ENCODE measurements around the gene PDE4D.
A peak's percentile ranks its signal among the peaks of the same experiment; 100 is the strongest.

PDE4D gene

GRCh38 chr5:59661954-59662615 lies 231.4 kb downstream of the PDE4D start:
- Histone ChIP-seq H3K4me1 (ENCODE audit: insufficient read depth, low read length) (peaks cover 38% of the 10 kb centered on the region), H3K27me3 (ENCODE audit: control insufficient read depth in 1 of 2, insufficient read depth in 2 of 2, low read length in 2 of 2) (no peaks in the 10 kb centered on the region), H3K9me3 (ENCODE audit: low read length) (no peaks in the 10 kb centered on the region), H3K4me3 (ENCODE audit: low read depth in 1 of 2, low read length in 2 of 2) (peak overlapping the region in 1 of 2 donors; percentile 36), H3K9ac (ENCODE audit: low read length) (no peak overlapping the region), H3K36me3 (ENCODE audit: insufficient read depth, low read length) (no peaks in the 10 kb centered on the region), H3K27ac (ENCODE audit: low read depth, low read length) (no peak overlapping the region)

- Histone ChIP-seq H3K4me3 (ENCODE audit: low read depth in 1 of 2, low read length in 2 of 2) (no peak overlapping the region), H3K4me1 (ENCODE audit: insufficient read depth, low read length) (peaks cover 40% of the 10 kb centered on the region), H3K36me3 (ENCODE audit: insufficient read depth, low read length) (no peaks in the 10 kb centered on the region), H3K9ac (ENCODE audit: low read length) (no peak overlapping the region), H3K9me3 (ENCODE audit: low read length) (no peaks in the 10 kb centered on the region), H3K27ac (ENCODE audit: low read depth, low read length) (no peak overlapping the region), H3K27me3 (ENCODE audit: control insufficient read depth in 1 of 2, insufficient read depth in 2 of 2, low read length in 2 of 2) (no peaks in the 10 kb centered on the region)
These were observed 232.2 kb downstream of the PDE4D start for GRCh38 chr5:59661311-59661710.

GRCh38 chr5:59660737-59661136 lies 232.8 kb downstream of the PDE4D start:
- H3K36me3 ChIP-seq (ENCODE audit: insufficient read depth, low read length) = no peaks in the 10 kb centered on the region
- H3K27ac ChIP-seq (ENCODE audit: low read depth, low read length) = no peak overlapping the region
- peaks cover 42% of the 10 kb centered on the region for H3K4me1 ChIP-seq (ENCODE audit: insufficient read depth, low read length)

GRCh38 chr5:59656351-59657254 lies 236.9 kb downstream of the PDE4D start:
- Histone ChIP-seq H3K27ac (ENCODE audit: low read depth, low read length) (no peak overlapping the region), H3K9me3 (ENCODE audit: low read length) (no peaks in the 10 kb centered on the region), H3K4me1 (ENCODE audit: insufficient read depth, low read length) (peaks cover 36% of the 10 kb centered on the region), H3K4me3 (ENCODE audit: low read depth in 1 of 2, low read length in 2 of 2) (no peak overlapping the region), H3K36me3 (ENCODE audit: insufficient read depth, low read length) (no peaks in the 10 kb centered on the region), H3K9ac (ENCODE audit: low read length) (no peak overlapping the region), H3K27me3 (ENCODE audit: control insufficient read depth in 1 of 2, insufficient read depth in 2 of 2, low read length in 2 of 2) (no peaks in the 10 kb centered on the region)

More at GRCh38 chr5:59660737-59661136, 232.8 kb downstream of the PDE4D start:
- Histone ChIP-seq H3K4me3 (ENCODE audit: low read depth in 1 of 2, low read length in 2 of 2) (no peak overlapping the region), H3K9ac (ENCODE audit: low read length) (no peak overlapping the region), H3K9me3 (ENCODE audit: low read length) (no peaks in the 10 kb centered on the region), H3K27me3 (ENCODE audit: control insufficient read depth in 1 of 2, insufficient read depth in 2 of 2, low read length in 2 of 2) (no peaks in the 10 kb centered on the region)

- Histone ChIP-seq H3K4me1 (ENCODE audit: insufficient read depth, low read length) (peaks cover 30% of the 10 kb centered on the region), H3K9me3 (ENCODE audit: low read length) (no peaks in the 10 kb centered on the region), H3K4me3 (ENCODE audit: low read depth in 1 of 2, low read length in 2 of 2) (no peak overlapping the region), H3K36me3 (ENCODE audit: insufficient read depth, low read length) (no peaks in the 10 kb centered on the region), H3K27ac (ENCODE audit: low read depth, low read length) (no peak overlapping the region), H3K9ac (ENCODE audit: low read length) (no peak overlapping the region), H3K27me3 (ENCODE audit: control insufficient read depth in 1 of 2, insufficient read depth in 2 of 2, low read length in 2 of 2) (no peaks in the 10 kb centered on the region)
These were observed 237.7 kb downstream of the PDE4D start for GRCh38 chr5:59655693-59656309.

GRCh38 chr5:59654691-59655090 lies 238.8 kb downstream of the PDE4D start:
- Histone ChIP-seq H3K9me3 (ENCODE audit: low read length) (no peaks in the 10 kb centered on the region), H3K9ac (ENCODE audit: low read length) (no peak overlapping the region), H3K27me3 (ENCODE audit: control insufficient read depth in 1 of 2, insufficient read depth in 2 of 2, low read length in 2 of 2) (no peaks in the 10 kb centered on the region), H3K27ac (ENCODE audit: low read depth, low read length) (no peak overlapping the region), H3K36me3 (ENCODE audit: insufficient read depth, low read length) (no peaks in the 10 kb centered on the region), H3K4me3 (ENCODE audit: low read depth in 1 of 2, low read length in 2 of 2) (no peak overlapping the region), H3K4me1 (ENCODE audit: insufficient read depth, low read length) (peaks cover 21% of the 10 kb centered on the region)

- H3K4me3 ChIP-seq (ENCODE audit: low read depth in 1 of 2, low read length in 2 of 2) = no peak overlapping the region
- H3K4me1 ChIP-seq (ENCODE audit: insufficient read depth, low read length) = peaks cover 25% of the 10 kb centered on the region
- no peaks in the 10 kb centered on the region for H3K27me3 ChIP-seq (ENCODE audit: control insufficient read depth in 1 of 2, insufficient read depth in 2 of 2, low read length in 2 of 2)
- H3K9ac ChIP-seq (ENCODE audit: low read length) = no peak overlapping the region
- no peaks in the 10 kb centered on the region for H3K36me3 ChIP-seq (ENCODE audit: insufficient read depth, low read length)
- no peak overlapping the region for H3K27ac ChIP-seq (ENCODE audit: low read depth, low read length)
- H3K9me3 ChIP-seq (ENCODE audit: low read length) = no peaks in the 10 kb centered on the region
These were observed 241.1 kb downstream of the PDE4D start for GRCh38 chr5:59652449-59652848.

- H3K36me3 ChIP-seq (ENCODE audit: insufficient read depth, low read length) = no peaks in the 10 kb centered on the region
- H3K9ac ChIP-seq (ENCODE audit: low read length) = no peak overlapping the region
- no peaks in the 10 kb centered on the region for H3K9me3 ChIP-seq (ENCODE audit: low read length)
- no peak overlapping the region for H3K4me3 ChIP-seq (ENCODE audit: low read depth in 1 of 2, low read length in 2 of 2)
- H3K4me1 ChIP-seq (ENCODE audit: insufficient read depth, low read length) = peaks cover 10% of the 10 kb centered on the region
- no peaks in the 10 kb centered on the region for H3K27me3 ChIP-seq (ENCODE audit: control insufficient read depth in 1 of 2, insufficient read depth in 2 of 2, low read length in 2 of 2)
- no peak overlapping the region for H3K27ac ChIP-seq (ENCODE audit: low read depth, low read length)
These were observed 244.3 kb downstream of the PDE4D start for GRCh38 chr5:59648949-59649921.

GRCh38 chr5:59648038-59648831 lies 245.3 kb downstream of the PDE4D start:
- Histone ChIP-seq H3K27me3 (ENCODE audit: control insufficient read depth in 1 of 2, insufficient read depth in 2 of 2, low read length in 2 of 2) (no peaks in the 10 kb centered on the region), H3K36me3 (ENCODE audit: insufficient read depth, low read length) (no peaks in the 10 kb centered on the region), H3K9me3 (ENCODE audit: low read length) (no peaks in the 10 kb centered on the region), H3K4me3 (ENCODE audit: low read depth in 1 of 2, low read length in 2 of 2) (no peak overlapping the region), H3K4me1 (ENCODE audit: insufficient read depth, low read length) (peaks cover 7% of the 10 kb centered on the region), H3K27ac (ENCODE audit: low read depth, low read length) (no peak overlapping the region), H3K9ac (ENCODE audit: low read length) (no peak overlapping the region)

- Histone ChIP-seq H3K27me3 (ENCODE audit: control insufficient read depth in 1 of 2, insufficient read depth in 2 of 2, low read length in 2 of 2) (no peaks in the 10 kb centered on the region), H3K4me1 (ENCODE audit: insufficient read depth, low read length) (peaks cover 7% of the 10 kb centered on the region), H3K27ac (ENCODE audit: low read depth, low read length) (no peak overlapping the region), H3K9me3 (ENCODE audit: low read length) (no peaks in the 10 kb centered on the region), H3K4me3 (ENCODE audit: low read depth in 1 of 2, low read length in 2 of 2) (no peak overlapping the region), H3K9ac (ENCODE audit: low read length) (no peak overlapping the region), H3K36me3 (ENCODE audit: insufficient read depth, low read length) (no peaks in the 10 kb centered on the region)
These were observed 248.1 kb downstream of the PDE4D start for GRCh38 chr5:59645380-59645779.

Measured in muscle layer of colon (tissue), 2 donors.